NCI-H2171 (cell line): ENCODE data around the gene GRB7.
A peak's percentile ranks its signal among the peaks of the same experiment; 100 is the strongest.

ENCODE experiments used
- DNase-seq: peaks from one replicate; lab custom pipeline; 2025; lab: John Stamatoyannopoulos, UW

The GRB7 gene

DNA sequence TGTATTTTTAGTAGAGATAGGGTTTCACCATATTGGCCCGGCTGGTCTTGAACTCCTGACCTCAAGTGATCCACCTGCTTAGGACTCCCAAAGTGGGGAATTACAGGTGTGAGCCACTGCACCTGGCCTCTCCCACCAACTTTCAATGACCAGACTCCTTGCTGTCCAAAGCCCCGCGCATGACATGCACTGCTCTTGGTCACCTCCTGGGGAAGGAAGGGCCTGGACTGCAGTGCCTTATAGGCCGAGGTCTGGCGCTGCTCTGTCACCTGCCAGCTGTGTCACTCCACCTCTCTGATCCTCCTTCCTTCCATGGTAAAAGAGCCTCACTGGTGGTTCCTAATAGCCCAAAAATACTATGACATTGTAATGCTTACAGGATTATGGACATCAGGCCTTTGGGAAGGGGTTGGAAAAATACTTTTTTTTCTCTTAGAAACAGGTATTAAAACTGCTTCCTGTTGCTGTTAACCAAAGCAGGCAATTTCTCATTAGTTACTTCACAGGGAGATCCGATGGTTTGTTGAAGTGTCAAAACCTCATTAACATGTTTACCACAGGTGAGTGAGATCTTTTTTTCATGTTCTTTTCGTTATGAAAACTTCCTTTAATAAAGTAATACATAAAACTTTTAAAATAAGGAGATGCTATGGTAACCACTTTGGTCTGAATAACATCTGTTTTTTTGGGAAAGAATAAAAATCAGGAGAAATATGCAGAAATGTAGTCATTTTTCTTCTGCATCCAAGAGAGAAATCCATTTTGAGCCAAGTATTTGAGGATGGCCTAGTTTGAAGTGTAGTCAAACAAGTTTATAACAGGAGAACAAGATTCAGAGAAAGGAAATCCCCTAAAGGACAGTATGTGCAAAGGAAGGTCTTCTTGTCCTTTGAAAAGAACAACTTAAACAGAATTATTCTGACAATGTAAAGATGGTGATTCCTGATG, 35.5 kb downstream of the GRB7 start:
- no peak for DNase-seq

GRCh38 chr17:39774047-39774446, 36.3 kb downstream of the GRB7 start:
- no peak for DNase-seq

DNA sequence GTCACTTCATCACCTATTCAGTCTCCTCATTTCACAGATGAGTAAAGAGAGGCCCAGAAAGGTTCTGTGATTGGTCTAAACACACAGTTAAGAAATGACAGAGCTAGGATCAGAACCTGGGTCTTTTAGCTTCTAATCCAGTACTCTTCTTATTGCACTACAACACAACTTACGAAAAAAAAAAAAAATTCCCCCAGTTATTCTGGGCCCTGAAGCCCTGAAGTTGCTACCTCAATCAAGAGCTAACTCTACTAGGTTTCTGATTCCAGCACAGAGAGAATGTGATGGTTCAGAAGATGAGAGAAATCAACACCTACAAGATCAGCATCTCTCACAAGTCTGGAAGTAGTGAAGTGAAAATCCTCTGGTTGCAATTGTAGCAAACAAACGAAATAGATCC, 37.3 kb downstream of the GRB7 start:
- no peak for DNase-seq

- no peak for DNase-seq
These were observed 38.5 kb downstream of the GRB7 start for GRCh38 chr17:39776252-39776651.

DNA sequence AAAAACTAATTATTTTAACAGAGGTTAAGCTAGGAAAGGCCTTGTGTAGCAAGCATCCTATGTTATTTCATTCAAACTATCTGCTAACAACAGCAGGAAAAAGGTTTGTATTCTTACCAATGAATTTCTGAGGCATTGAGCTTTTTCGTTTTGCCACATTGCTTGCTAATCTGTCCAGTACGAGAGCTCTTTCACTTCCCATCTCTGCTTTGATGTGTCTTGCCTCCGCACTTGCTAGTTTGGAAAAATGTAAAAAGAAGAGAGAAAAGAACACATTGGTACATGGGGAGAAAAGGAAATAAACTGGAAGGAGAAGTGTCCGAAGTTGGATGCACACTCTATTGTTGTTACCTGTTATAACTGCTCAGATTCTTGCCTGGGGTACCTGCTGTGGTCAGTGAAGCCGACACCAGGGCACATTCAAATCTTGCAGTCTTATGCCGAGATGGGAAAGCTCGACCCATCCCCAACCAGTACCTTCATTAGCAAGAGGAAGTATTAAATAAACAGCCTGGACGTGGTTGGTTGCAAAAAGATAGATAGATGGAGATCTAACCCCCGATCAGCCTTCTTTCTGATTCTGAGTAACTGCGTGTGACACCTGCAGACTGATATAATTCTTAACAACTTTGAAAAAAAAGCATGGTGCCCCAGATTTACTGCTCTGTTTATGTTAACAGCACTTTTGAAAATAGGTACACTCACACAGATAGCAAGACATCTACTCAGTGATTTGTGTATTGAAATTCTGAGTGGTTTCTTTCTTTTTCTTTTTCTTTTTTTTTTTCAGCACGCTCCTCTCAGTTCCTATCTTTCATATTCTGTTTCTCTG, 40.0 kb downstream of the GRB7 start:
- no peak for DNase-seq

DNA sequence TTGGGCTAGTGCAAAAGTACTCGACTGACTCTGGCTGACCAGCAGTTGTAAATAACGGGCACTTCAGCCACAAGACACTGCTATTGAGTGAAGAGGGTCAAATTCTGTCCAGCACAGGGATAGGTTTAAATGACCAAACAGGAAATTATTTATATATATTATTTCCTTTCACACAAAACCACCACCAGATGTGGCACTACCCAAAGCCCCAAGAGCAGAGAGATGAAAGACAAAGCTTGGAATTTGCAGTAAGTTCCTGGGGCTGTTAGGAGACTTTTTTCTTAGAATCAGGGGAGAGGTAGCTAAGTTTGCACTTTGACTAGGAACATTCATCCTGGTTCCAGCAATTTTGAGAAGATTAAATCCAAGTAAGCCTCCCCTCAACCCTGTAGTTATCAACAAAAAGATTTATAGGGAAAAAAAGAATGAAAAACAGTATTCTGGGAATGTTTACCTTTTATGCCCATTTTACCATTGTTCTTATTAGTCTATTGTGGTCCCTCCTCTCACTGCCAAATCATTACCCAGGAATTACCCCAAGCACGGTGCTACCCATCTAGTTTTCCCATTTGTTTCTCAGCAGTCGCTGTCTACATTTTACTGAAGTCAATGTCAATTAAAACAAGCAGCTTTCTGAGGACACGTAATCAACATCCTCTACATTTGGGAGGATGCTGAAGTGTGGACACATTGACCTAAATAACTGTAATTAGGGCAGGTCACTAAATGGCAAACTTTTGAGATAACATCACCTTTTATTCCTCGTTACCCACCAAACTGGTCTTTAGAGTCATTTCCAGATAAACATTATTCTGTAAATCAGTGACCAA, 43.5 kb downstream of the GRB7 start:
- DNase-seq, result no peak

- no peak for DNase-seq
These were observed 44.1 kb downstream of the GRB7 start for GRCh38 chr17:39781861-39782213.

DNA sequence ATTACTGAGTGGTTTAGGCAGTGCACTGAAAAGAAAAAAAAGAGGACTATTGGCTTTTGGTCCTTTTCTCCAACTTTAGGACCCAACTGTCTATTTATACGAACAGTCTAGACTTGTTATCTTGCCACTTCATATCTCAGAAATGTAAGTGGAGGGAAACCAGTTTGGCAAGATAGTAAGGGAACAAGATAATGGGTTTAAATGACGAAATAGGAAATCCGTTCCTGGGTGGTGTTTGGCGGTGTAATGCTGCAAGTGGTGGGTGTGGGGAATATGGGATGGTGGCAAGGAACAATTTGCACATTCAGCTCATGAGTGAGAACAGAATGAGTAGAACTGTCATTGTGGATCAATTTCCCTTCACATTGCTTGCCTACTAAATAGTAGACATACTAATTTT, 44.7 kb downstream of the GRB7 start:
- DNase-seq, result no peak

- no peak for DNase-seq
These were observed 45.2 kb downstream of the GRB7 start for GRCh38 chr17:39782980-39783379.

DNA sequence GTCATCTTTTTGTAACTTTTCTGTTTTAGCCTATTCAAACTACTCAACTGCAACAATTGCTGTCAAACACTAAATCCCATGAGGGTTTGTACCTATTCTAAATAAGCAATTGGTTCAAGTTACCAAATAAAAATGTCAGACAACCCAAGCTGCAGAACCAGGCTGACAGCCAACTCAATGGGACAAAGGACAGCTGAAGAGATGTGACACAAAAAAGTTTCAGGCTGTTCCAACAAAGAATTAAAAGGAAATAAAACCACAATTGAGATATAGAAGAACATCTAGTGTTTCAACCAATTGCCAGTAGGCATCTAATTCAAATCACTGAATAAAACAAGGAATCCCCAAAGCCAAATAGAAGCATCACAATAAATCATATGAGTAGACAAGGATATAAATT, 49.3 kb downstream of the GRB7 start:
- peak; percentile 24 for DNase-seq

DNA sequence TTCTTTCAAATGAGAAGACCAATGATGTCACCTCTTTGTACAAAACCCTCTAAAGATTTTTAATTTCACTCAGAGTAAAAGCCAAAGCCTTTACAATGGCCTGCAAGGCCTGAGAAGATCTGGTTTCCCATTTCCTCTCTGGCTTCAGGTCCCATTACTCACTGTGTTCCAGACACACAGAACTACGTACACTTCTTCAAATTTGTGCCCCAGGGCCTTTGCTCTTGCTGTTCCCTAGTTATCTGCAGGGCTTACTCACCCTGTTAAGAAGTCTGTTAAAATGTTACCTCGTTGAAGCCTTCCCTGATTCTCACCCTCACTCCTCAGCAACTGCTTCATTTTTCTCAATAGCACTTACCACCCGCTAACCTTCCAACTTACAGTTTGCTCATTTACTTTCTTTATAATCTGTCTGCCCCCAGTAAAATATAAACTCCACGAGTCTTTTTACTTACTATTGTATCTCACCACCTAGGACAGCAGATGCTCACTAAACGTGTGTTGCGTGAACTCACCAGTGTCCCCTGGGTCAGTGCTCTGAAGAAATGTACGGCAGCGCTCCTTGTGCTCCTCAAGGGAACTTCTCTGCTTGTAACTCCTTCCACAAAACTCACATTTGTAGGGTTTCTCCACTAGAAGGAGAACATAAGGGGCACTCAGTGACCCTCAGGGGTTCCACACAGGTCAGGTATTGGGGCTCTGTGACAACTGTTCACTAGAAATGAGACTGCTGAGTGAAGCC, 50.2 kb downstream of the GRB7 start:
- no peak for DNase-seq

GRCh38 chr17:39791111-39791992, 53.6 kb downstream of the GRB7 start:
- DNase-seq, result no peak

GRCh38 chr17:39792526-39793221, 54.9 kb downstream of the GRB7 start:
- no peak for DNase-seq

- DNase-seq, result no peak
These were observed 55.6 kb downstream of the GRB7 start for GRCh38 chr17:39793301-39793872.

GRCh38 chr17:39794249-39794970, 56.7 kb downstream of the GRB7 start:
- DNase-seq, result no peak
